ENCODE data around the gene PLXNB2.
"Not testable (repeated sequence)": the region's sequence is repeated elsewhere in the genome, so short reads cannot be mapped to it uniquely, and the experiment has no call there.

Gene PLXNB2

GRCh38 chr22:50326225-50326955 lies 18.9 kb upstream of the PLXNB2 start:
- DNase-seq: no peak

- DNase-seq: no peak
Observed at GRCh38 chr22:50325444-50326224, 18.2 kb upstream of the PLXNB2 start.

- DNase-seq: no peak
Observed at GRCh38 chr22:50323900-50324299, 16.5 kb upstream of the PLXNB2 start.

- not testable (repeated sequence) for DNase-seq
Observed at GRCh38 chr22:50322382-50323104, 15.1 kb upstream of the PLXNB2 start.

GRCh38 chr22:50320671-50321325 lies 13.4 kb upstream of the PLXNB2 start:
- no peak for DNase-seq

GRCh38 chr22:50320116-50320515 lies 12.7 kb upstream of the PLXNB2 start:
- no peak for DNase-seq

GRCh38 chr22:50319503-50319951 lies 12.1 kb upstream of the PLXNB2 start:
- no peak for DNase-seq

- DNase-seq: no peak
Observed at GRCh38 chr22:50318698-50319411, 11.4 kb upstream of the PLXNB2 start.

GRCh38 chr22:50318356-50318697 lies 10.9 kb upstream of the PLXNB2 start:
- DNase-seq: no peak

- DNase-seq: no peak
Observed at GRCh38 chr22:50317674-50318073, 10.2 kb upstream of the PLXNB2 start.

- no peak for DNase-seq
Observed at GRCh38 chr22:50317178-50317577, 9.7 kb upstream of the PLXNB2 start.

GRCh38 chr22:50316114-50317065 lies 8.9 kb upstream of the PLXNB2 start:
- DNase-seq: no peak

- DNase-seq: no peak
Observed at GRCh38 chr22:50315289-50316113, 8.1 kb upstream of the PLXNB2 start.

- no peak for DNase-seq
Observed at GRCh38 chr22:50314455-50315288, 7.2 kb upstream of the PLXNB2 start.

- DNase-seq: no peak
Observed at GRCh38 chr22:50314081-50314454, 6.6 kb upstream of the PLXNB2 start.

GRCh38 chr22:50313600-50313999 lies 6.2 kb upstream of the PLXNB2 start:
- DNase-seq: no peak

GRCh38 chr22:50313021-50313420 lies 5.6 kb upstream of the PLXNB2 start:
- DNase-seq: no peak

GRCh38 chr22:50312371-50312770 lies 4.9 kb upstream of the PLXNB2 start:
- DNase-seq: no peak

- DNase-seq: no peak
Observed at GRCh38 chr22:50311606-50312351, 4.3 kb upstream of the PLXNB2 start.
